GM18907 (cell line): ENCODE results near the gene SENP7.
"Not testable (repeated sequence)": the region's sequence is repeated elsewhere in the genome, so short reads cannot be mapped to it uniquely, and the experiment has no call there.

ENCODE experiments used
- ATAC-seq: cut with Tn5 transposase; IDR thresholded peaks from one replicate; pipeline ENCODE4 v1.9.1; 2021; ENCODE audit warnings: mild to moderate bottlenecking, moderate library complexity; ENCODE audit not compliant: unreplicated experiment

The SENP7 gene

DNA sequence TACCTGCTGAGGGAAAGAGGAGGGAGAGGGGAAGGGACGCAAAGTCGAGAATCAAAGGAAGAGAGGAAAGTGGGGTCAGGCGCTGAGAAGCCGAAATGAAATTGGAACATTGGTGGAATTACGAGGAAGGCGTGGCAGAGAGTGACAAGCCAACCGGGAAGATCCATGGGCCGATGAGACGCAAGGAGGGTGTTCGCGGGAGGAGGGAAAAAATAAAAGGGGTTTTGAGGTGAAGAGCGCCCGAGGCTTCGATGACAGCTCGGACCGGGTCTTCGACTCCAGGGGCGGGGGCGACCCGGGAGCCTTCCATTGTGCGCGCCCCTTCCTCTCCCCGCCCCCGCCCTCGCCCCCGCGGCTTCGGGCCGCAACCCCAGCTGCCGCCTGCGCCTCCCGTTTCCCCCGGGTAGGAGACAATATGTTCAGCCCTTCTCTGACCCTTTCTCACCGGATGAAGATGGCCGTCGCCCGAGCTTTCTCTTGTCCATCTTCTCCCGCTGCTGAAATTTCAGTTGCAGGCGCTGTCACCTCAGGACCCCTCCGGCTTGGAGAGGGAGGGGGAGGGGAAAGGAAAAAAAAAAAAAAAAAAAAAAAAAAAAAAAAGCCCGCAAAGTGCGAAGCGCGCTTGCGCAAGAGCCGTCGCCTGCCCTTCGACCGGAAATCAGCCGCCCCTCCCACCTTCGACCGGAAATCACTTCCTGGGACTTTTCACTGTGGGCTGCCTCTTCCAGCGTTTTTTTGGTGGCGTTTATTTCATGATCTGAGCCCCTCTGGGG is at the start of gene SENP7:
SENP7 (minus strand) TSS at position 567 of the 773 bp plus-strand sequence; CDS start at position 485, 82 bp downstream.
- ATAC-seq, result peak; percentile 65

GRCh38 chr3:101561630-101562328 is 48.8 kb upstream of the SENP7 start, which contains the start of gene TRMT10C:
Gene TRMT10C, plus strand, starts transcription at chr3:101561868. Its CDS starts 2,914 bp downstream, at chr3:101564782.
- peak; percentile 99 for ATAC-seq

GRCh38 chr3:101556064-101556463 is 43.1 kb upstream of the SENP7 start:
- no peak for ATAC-seq

GRCh38 chr3:101553381-101553780 is 40.4 kb upstream of the SENP7 start:
- ATAC-seq, result not testable (repeated sequence)

DNA sequence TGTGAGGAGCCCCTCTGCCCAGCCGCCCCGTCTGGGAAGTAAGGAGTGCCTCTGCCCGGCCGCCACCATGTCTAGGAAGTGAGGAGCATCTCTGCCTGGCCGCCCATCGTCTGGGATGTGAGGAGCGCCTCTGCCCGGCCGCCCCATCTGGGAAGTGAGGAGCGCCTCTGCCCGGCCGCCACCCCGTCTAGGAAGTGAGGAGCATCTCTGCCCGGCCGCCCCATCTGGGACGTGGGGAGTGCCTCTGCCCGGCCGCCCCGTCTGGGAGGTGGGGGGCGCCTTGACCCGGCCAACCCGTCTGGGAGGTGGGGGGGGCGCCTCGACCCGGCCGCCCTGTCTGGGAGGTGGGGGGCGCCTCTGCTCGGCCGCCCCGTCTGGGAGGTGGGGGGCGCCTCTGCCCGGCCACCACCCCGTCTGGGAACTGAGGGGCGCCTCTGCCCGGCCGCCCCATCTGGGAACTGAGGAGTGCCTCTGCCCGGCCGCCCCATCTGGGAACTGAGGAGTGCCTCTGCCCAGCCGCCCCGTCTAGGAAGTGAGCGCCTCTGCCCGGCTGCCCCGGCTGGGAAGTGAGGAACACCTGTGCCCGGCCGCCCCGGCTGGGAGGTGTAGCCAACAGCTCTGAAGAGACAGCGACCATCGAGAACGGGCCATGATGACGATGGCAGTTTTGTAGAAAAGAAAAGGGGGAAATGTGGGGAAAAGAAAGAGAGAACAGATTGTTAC is 38.5 kb upstream of the SENP7 start:
- not testable (repeated sequence) for ATAC-seq

GRCh38 chr3:101549473-101549872 is 36.5 kb upstream of the SENP7 start:
- ATAC-seq, result no peak

DNA sequence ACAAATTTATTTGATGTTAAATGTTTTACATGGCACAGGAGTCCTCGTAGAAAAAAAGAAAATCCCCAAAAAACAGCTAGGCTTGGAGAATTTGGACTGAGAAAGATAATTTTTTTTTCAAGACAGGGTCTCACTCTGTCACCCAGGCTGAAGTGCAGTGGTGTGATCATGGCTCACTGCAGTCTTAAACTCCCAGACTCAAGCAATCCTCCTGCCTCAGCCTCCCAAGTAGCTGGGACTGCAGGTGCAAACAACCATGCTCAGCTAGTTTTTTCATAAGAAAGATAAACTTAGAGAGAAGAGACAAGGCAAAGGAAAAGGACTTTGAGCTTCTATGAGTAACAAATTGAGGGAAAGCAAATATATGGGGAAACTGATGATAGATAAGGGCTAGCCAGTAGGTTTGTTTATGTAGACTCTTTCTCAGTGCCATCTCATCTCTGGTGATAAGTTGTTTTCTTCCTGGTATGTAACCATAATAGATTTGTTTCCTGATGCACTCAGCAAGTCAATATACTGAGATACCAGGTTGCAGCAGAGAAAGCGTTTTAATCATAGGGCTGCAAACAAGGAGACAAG is 35.6 kb upstream of the SENP7 start:
- ATAC-seq, result no peak

- ATAC-seq, result no peak
Measured at GRCh38 chr3:101544161-101544850, 31.3 kb upstream of the SENP7 start.

GRCh38 chr3:101542957-101543356 is 29.9 kb upstream of the SENP7 start:
- ATAC-seq, result no peak

DNA sequence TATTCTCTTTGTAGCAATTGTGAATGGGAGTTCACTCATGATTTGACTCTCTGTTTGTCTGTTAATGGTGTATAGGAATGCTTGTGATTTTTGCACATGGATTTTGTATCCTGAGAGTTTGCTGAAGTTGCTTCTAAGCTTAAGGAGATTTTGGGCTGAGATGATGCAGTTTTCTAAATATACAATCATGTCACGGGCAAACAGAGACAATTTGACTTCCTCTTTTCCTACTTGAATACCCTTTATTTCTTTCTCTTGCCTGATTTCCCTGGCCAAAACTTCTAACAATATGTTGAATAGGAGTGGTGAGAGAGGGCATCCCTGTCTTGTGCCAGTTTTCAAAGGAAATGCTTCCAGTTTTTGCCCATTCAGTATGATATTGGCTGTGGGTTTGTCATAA is 23.9 kb upstream of the SENP7 start:
- ATAC-seq, result not testable (repeated sequence)

DNA sequence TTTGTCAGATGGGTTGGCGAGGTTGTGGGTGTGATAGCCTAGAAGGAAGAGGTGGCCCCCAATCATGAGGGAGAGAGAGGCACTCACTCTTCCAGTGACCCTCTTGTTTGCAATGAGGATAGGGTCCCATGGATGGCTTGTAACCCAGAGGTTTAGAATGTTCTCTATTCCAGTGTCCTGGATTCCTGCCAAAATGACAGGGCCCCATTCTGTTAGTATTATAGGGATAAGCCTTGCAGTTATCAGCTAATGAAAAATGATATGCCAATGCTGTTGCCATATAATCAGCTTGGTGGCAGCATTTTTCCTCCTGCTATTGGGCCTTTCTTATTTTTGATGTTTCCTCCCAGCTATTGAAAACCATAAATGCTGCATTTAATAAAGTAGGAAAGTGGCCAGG is 23.3 kb upstream of the SENP7 start:
- no peak for ATAC-seq

DNA sequence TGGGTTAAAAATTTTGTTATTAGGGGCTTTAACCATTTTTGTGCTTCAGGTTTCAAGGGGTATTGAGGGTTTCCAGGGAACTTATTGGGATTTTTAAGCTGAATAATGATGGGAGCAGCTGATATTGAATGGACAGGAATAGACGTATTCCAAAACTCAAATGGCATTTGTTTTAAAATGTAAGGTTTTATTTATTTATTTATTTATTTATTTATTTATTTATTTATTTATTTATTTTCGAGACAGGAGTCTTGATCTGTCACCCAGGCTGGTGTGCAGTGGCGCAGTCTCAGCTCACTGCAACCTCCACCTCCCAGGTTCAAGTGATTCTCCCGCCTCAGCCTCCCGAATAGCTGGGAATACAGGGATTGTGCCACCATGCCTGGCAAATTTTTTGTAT is 22.2 kb upstream of the SENP7 start:
- no peak for ATAC-seq

- ATAC-seq, result no peak
Measured at GRCh38 chr3:101533603-101533968, 20.6 kb upstream of the SENP7 start.

- ATAC-seq, result no peak
Measured at GRCh38 chr3:101532783-101533602, 20.0 kb upstream of the SENP7 start.

GRCh38 chr3:101531473-101532086 is 18.6 kb upstream of the SENP7 start:
- no peak for ATAC-seq

GRCh38 chr3:101530686-101531047 is 17.7 kb upstream of the SENP7 start:
- ATAC-seq, result no peak

DNA sequence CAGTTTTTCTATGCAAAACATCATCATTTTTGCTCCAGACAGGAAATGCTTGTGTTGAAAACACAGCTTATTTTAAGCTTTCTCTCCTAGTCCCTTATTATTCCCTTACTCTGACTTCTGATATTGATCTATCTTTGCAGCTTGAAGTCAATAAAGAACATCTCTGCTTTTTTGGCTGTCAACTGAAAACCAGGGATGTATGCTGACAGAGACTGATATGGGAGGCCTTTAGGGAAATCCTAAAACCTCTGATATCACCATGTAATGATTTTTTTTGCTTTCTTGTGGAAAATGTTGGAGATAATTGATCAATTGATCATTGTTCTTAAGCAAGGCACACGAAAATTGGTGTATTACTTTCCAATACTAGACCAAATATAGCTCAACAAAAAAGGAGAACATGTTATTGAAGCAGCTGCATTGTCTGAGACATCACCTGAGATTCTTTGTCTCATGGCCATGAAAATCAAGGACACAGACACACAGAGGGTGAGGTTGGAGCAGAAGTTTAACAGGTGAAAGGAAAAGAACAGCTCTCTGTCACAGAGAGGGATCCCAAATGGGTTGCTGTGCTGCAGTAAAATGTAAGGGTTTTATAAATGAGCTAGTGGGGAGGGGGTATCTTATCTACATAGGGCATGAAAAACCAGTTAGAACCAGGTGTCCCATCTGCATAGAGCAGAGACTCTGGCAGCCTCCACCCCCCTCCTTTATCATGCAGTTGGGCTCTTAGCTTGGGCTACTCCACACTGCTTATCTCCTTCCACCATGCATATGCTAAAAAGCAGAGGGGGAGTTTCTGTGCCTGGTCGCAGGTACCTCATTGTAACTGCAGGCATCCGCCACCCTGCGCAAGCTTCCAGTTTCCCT is 17.0 kb upstream of the SENP7 start:
- ATAC-seq, result no peak

- ATAC-seq, result no peak
Measured at GRCh38 chr3:101527906-101528305, 14.9 kb upstream of the SENP7 start.
